ENCODE measurements around the gene EDNRA.
"Not testable (repeated sequence)": the region's sequence is repeated elsewhere in the genome, so short reads cannot be mapped to it uniquely, and the experiment has no call there.

Gene EDNRA

DNA sequence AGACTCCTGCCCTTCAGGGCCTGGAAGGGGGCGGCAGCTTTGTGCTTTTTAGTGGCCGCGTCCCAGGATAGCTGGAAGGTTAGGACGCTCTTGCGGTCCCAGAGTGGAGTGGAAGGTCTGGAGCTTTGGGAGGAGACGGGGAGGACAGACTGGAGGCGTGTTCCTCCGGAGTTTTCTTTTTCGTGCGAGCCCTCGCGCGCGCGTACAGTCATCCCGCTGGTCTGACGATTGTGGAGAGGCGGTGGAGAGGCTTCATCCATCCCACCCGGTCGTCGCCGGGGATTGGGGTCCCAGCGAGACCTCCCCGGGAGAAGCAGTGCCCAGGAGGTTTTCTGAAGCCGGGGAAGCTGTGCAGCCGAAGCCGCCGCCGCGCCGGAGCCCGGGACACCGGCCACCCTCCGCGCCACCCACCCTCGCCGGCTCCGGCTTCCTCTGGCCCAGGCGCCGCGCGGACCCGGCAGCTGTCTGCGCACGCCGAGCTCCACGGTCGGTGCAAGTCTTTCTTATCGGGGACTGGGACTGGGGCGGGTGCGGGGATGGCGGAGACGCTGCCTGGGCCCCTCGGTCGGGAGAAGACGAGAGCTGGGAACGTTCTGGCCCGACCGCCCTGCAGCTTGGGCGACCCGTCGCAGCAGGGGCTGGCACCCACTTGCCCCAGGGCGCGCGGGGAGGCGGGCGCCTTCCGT, at the start of gene EDNRA:
TSS of gene EDNRA (plus strand) at position 207 of the 686 bp plus-strand sequence. CDS start 4,585 bp downstream, outside the sequence.
- no peak for DNase-seq (ENCODE audit: low read depth)

GRCh38 chr4:147434370-147434769, 46.5 kb upstream of the EDNRA start:
- not testable (repeated sequence) for H3K4me3 ChIP-seq (ENCODE audit: low read depth, low read length); DNase-seq (ENCODE audit: low read depth)

More for the DNA sequence above, at the start of gene EDNRA:
- peak within 1 kb of the TSS; percentile 61 for H3K4me3 ChIP-seq (ENCODE audit: low read depth, low read length)

- H3K4me3 ChIP-seq (ENCODE audit: low read depth, low read length): no peak overlapping the region
- no peak for DNase-seq (ENCODE audit: low read depth)
Observed at GRCh38 chr4:147440442-147440841, 40.5 kb upstream of the EDNRA start.

- H3K4me3 ChIP-seq (ENCODE audit: low read depth, low read length): no peak overlapping the region
- no peak for DNase-seq (ENCODE audit: low read depth)
Observed at GRCh38 chr4:147447786-147448185, 33.1 kb upstream of the EDNRA start.

DNA sequence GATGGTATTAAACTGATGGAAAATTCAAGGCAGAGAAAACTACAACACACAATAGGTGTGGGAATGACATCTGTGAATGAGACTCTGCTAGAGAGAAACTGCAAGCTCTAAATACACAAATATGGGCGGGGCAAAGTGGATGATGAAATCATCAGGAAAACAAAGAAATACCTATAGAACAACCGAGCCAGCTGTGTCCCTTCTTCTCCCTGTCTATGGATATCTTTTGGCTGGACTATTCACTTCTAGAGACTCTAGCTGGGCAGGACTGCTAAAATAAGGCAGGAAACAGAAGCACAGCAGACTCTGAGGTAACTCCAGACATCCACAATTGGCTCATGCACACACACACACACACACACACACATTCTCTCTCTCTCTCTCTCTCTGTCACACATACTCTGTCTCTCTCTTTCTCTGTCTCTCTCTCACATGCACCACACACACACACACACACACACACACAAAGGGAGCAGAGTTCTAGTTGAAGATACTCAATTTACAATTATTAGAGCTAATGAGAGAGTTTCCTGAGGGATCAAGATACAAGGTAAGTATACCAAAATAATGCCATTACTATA, 27.2 kb upstream of the EDNRA start:
- DNase-seq (ENCODE audit: low read depth): peak; percentile 41
- H3K4me3 ChIP-seq (ENCODE audit: low read depth, low read length): no peak overlapping the region

GRCh38 chr4:147456706-147457105, 24.2 kb upstream of the EDNRA start:
- no peak for DNase-seq (ENCODE audit: low read depth)
- H3K4me3 ChIP-seq (ENCODE audit: low read depth, low read length): no peak overlapping the region

- DNase-seq (ENCODE audit: low read depth): no peak
- no peak overlapping the region for H3K4me3 ChIP-seq (ENCODE audit: low read depth, low read length)
Observed at GRCh38 chr4:147461161-147461560, 19.7 kb upstream of the EDNRA start.

GRCh38 chr4:147463065-147463464, 17.8 kb upstream of the EDNRA start:
- DNase-seq (ENCODE audit: low read depth): no peak
- H3K4me3 ChIP-seq (ENCODE audit: low read depth, low read length): no peak overlapping the region

GRCh38 chr4:147465461-147465860, 15.4 kb upstream of the EDNRA start:
- DNase-seq (ENCODE audit: low read depth): no peak
- H3K4me3 ChIP-seq (ENCODE audit: low read depth, low read length): no peak overlapping the region

DNA sequence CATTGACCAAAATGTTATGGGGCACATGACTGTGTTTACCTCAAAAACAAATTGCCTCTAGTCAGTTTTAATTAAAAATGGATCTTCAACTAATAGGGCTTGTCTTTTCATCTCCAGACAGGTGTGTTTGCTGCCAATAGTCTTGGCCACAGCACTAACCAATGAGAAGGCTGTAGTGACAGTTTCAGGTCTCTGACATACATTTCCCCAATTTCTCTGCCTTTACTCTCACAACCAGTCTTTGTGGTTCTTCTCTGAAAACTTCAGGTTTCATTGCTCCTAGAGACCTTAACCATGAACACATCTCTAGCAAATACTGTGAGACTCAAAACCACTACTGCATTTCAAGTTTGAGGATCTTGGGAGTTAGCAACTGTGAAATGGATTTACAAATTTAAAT, 3.5 kb upstream of the EDNRA start:
- H3K4me3 ChIP-seq (ENCODE audit: low read depth, low read length): no peak overlapping the region
- DNase-seq (ENCODE audit: low read depth): no peak

DNA sequence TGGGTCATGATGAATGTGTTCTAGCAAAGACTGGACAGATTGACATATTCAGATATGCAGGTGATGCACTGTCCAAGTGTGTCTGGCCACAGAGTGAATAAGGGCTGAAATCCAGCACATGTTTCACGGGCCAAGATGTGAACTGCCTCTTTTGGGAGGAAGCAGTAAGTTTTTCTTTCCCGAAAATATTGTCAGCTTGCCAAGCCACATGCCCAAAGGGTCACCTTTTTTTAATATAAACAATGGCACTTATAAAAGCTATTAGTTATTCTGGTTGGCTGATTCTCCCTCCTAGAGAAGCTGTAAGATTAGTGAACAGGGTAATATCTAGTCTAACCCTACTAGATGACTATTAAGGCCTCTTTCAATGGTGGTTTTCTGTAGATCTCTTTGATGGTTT, 1.5 kb upstream of the EDNRA start:
- DNase-seq (ENCODE audit: low read depth): no peak
- no peak overlapping the region for H3K4me3 ChIP-seq (ENCODE audit: low read depth, low read length)

GRCh38 chr4:147479786-147480185, 1.1 kb upstream of the EDNRA start:
- H3K4me3 ChIP-seq (ENCODE audit: low read depth, low read length): no peak overlapping the region
- peak; percentile 80 for DNase-seq (ENCODE audit: low read depth)

DNA sequence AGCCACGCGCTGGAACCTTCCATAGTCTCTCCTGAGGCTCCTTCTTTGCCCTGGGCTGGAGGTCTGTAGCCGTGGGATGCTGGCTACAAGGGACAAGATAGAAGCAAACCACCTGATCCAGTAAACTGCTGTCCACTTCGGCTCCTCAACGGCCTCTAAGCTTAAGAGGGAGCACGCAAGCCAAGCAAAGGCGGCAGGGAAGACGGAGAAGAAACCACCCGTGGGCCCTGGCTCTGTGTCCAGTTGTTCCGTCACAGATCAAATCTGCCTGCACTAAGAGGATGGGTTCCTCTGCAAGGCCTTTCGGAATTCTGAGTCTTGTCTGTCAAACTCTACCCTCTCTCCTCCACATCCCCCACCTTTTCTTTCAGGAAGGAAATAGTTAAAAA, 401 bp upstream of the EDNRA start:
- H3K4me3 ChIP-seq (ENCODE audit: low read depth, low read length): peak overlapping the region; percentile 61
- no peak for DNase-seq (ENCODE audit: low read depth)

DNA sequence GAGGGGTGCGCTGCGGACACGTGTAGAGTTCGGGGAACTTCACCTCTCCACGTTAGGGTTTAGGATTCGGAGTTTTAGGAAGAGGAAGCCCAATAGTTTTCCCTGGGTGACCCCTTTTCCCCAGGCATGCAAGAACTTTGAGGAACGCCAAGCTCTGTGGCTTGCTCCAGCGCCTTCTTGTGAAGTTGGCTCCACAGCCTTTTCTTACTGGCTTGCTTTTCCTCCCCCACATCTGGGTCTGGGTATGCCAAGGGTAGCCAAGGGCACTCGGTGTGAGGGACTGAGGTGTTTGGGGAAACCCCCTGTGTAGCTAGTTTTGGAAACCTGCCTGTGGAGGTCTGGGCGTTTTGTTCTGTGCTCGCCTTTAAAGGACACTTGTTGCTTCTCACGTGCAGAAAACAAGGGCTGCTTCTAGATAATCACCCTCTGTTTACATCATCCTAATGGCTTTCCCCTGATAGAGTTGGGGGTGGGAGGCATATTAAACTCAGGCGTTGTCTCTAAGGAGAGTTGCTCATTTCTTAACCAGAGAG, 746 bp downstream of the EDNRA start:
- peak overlapping the region; percentile 61 for H3K4me3 ChIP-seq (ENCODE audit: low read depth, low read length)
- no peak for DNase-seq (ENCODE audit: low read depth)

GRCh38 chr4:147482281-147482680, 1.4 kb downstream of the EDNRA start:
- DNase-seq (ENCODE audit: low read depth): no peak

DNA sequence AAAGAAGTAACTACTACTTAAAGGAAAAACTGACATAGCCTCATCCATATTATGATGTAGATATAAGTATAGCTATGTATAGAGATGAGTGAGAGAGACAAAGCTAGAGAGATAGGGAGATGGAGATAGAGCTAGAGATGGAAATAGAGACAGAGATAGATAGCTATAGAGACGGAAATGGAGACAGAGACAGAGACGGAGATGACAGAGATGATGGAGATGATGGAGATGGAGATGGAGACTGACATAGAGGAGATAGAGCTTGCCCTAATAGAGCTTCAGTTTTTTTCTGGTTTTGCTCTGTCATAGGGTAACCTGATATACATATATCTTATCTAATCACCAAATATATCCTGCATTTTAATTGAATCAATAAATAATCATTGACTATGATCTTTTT, 4.3 kb downstream of the EDNRA start:
- no peak overlapping the region for H3K4me3 ChIP-seq (ENCODE audit: low read depth, low read length)
- DNase-seq (ENCODE audit: low read depth): no peak

More at GRCh38 chr4:147482281-147482680, 1.4 kb downstream of the EDNRA start:
- H3K4me3 ChIP-seq (ENCODE audit: low read depth, low read length): peak overlapping the region; percentile 5

GRCh38 chr4:147487616-147488015, 6.7 kb downstream of the EDNRA start:
- H3K4me3 ChIP-seq (ENCODE audit: low read depth, low read length): no peak overlapping the region
- no peak for DNase-seq (ENCODE audit: low read depth)

GRCh38 chr4:147488556-147488955, 7.7 kb downstream of the EDNRA start:
- H3K4me3 ChIP-seq (ENCODE audit: low read depth, low read length): no peak overlapping the region
- no peak for DNase-seq (ENCODE audit: low read depth)

GRCh38 chr4:147491086-147491485, 10.2 kb downstream of the EDNRA start:
- no peak overlapping the region for H3K4me3 ChIP-seq (ENCODE audit: low read depth, low read length)
- DNase-seq (ENCODE audit: low read depth): no peak

- no peak overlapping the region for H3K4me3 ChIP-seq (ENCODE audit: low read depth, low read length)
- no peak for DNase-seq (ENCODE audit: low read depth)
Observed at GRCh38 chr4:147492306-147492705, 11.4 kb downstream of the EDNRA start.

DNA sequence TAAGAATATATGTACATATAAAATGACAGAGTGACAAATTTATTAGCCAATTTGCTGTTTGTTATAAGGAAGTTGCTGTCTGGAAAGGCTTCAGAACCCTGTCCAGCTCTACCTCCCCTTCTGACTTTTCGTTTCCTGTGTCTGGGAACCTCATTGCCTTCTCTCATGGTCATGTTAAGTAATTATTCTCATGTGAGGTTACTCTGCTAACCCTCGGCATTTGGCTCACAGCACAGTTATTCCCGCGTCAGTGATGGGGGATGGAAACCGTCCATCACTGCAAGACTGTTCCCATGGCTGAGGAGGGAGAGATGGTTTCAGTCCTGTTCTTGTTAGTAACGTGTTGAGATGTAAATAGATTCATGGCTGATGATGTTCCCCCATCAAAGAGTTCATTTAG, 11.9 kb downstream of the EDNRA start:
- peak; percentile 92 for DNase-seq (ENCODE audit: low read depth)
- H3K4me3 ChIP-seq (ENCODE audit: low read depth, low read length): no peak overlapping the region
